K562 (cell line): ENCODE data around the gene RNASE13. TPM values are rescaled to one million over a fixed set of nuclear protein-coding genes. Genes with fewer than 3 reads are reported as not detected.

Experiments used
- ATAC-seq: fragments of 200-7000 bp; cut with Tn5 transposase; 3 replicates; pipeline ENCODE4 v1.9.1; 2020; ENCODE audit warnings: moderate library complexity
- BruUV-seq: library from RNA; stranded (reverse); fragments of 400-500 nt; replicated peaks from 2 replicates; lab custom pipeline; 2021; lab: Mats Ljungman, UMichigan
- CTCF ChIA-PET: fragments of 300-600 bp; formaldehyde crosslinking; extraction: SDS; loops from one replicate; lab custom pipeline; 2021; ENCODE audit warnings: low intra/inter-chr PET ratio; lab: Yijun Ruan, JAX
- POLR2A ChIA-PET: fragments of 300-600, 350-650 bp; sonication (Branson Sonifier 250); formaldehyde crosslinking; extraction: SDS; loops from one replicate; lab custom pipeline; 2021; ENCODE audit warnings: antibody characterized with exemption, inconsistent platforms; lab: Yijun Ruan, JAX
- DNase-seq, 4 experiments: peaks; one replicate each; pipeline versions ENCODE4 v3.0.0 to v3.0.0-alpha.2; 2011 to 2018; ENCODE audit warnings: low spot score in 3 of 4, mixed read lengths in 3 of 4; ENCODE audit errors: extremely low read depth in 1 of 4
- FAIRE-seq: peaks from 2 replicates; lab custom pipeline; 2011; peaks lifted over from hg19 to GRCh38; lab: Jason Lieb, UNC
- H2AFZ ChIP-seq: 2 replicates; pipeline ENCODE4 v1.6.0; 2011; ENCODE audit warnings: low read depth, low read length, control low read depth, inconsistent platforms
- H3K27ac ChIP-seq: fragments of 200-600 bp; 3 replicates; pipeline ENCODE4 v1.8.0; 2011; ENCODE audit warnings: low read depth, mild to moderate bottlenecking, control low read depth, inconsistent platforms, low read length, moderate library complexity, mixed read lengths; ENCODE audit errors: extremely low read depth
- H3K27me3 ChIP-seq, 2 experiments: fragments of 300-600 bp in 1 of 2; 2 replicates in 1 of 2; 3 replicates in 1 of 2; pipeline versions ENCODE4 v1.6.0 to v1.8.0; 2011; ENCODE audit warnings: inconsistent platforms in 2 of 2, low read length in 2 of 2, mild to moderate bottlenecking in 1 of 2, mixed read lengths in 1 of 2, moderate library complexity in 1 of 2; ENCODE audit not compliant: control insufficient read depth in 2 of 2, insufficient read depth in 2 of 2
- H3K36me3 ChIP-seq: fragments of 300-600 bp; 3 replicates; pipeline ENCODE4 v1.8.0; 2011; ENCODE audit warnings: mild to moderate bottlenecking, low read length, inconsistent platforms; ENCODE audit not compliant: control insufficient read depth, insufficient read depth
- H3K4me1 ChIP-seq, 2 experiments: fragments of 200-600 bp in 1 of 2; replicated peaks in 1 of 2; 2 replicates in 1 of 2; 3 replicates in 1 of 2; pipeline versions ENCODE4 v1.5.1 to v1.8.0; 2011; ENCODE audit warnings: inconsistent platforms in 2 of 2, low read length in 2 of 2, mild to moderate bottlenecking in 1 of 2, mixed read lengths in 1 of 2, moderate library complexity in 1 of 2; ENCODE audit not compliant: control insufficient read depth in 2 of 2, insufficient read depth in 2 of 2
- H3K4me2 ChIP-seq: 2 replicates; pipeline ENCODE4 v1.6.1; 2011; ENCODE audit warnings: low read length, control low read depth, inconsistent platforms, mixed read lengths; ENCODE audit not compliant: insufficient read depth
- H3K4me3 ChIP-seq: fragments of 200-600 bp; sonication (generic), shearing (Covaris generic); 2 replicates; pipeline ENCODE4 v1.5.1; 2016; ENCODE audit warnings: control low read depth, inconsistent platforms
- H3K79me2 ChIP-seq: fragments of 200-600 bp; 3 replicates; pipeline ENCODE4 v1.8.0; 2011; ENCODE audit warnings: low read length, inconsistent platforms; ENCODE audit not compliant: control insufficient read depth, insufficient read depth
- H3K9ac ChIP-seq, 2 experiments: 2 replicates each; pipeline versions ENCODE4 v1.6.0 to v1.6.1; 2011; ENCODE audit warnings: low read depth in 2 of 2, low read length in 2 of 2, control low read depth in 1 of 2, inconsistent platforms in 1 of 2, mild to moderate bottlenecking in 1 of 2, mixed read lengths in 1 of 2; ENCODE audit not compliant: insufficient read depth in 1 of 2
- H3K9me1 ChIP-seq: one replicate; pipeline ENCODE4 v1.6.0; 2011; ENCODE audit warnings: inconsistent platforms, mild to moderate bottlenecking, low read length, moderate library complexity; ENCODE audit not compliant: control insufficient read depth, insufficient read depth
- H3K9me3 ChIP-seq: replicated peaks from 2 replicates; pipeline ENCODE4 v1.5.1; 2011; ENCODE audit warnings: low read depth, low read length, inconsistent platforms; ENCODE audit not compliant: control insufficient read depth, insufficient read depth
- H4K20me1 ChIP-seq: replicated peaks from 2 replicates; pipeline ENCODE4 v1.6.1; 2011; ENCODE audit warnings: low read length, inconsistent platforms, mixed read lengths; ENCODE audit not compliant: control insufficient read depth, insufficient read depth
- BDP1 ChIP-seq: IDR thresholded peaks from 3 replicates; pipeline ENCODE4 v1.6.1; 2011; ENCODE audit not compliant: insufficient read length, insufficient read depth
- CREB1 ChIP-seq, 2 experiments: sonication (generic) in 1 of 2; formaldehyde crosslinking in 1 of 2; IDR thresholded peaks; 2 replicates each; pipeline versions ENCODE4 v1.6.1 to v1.8.0; 2012 to 2022; ENCODE audit warnings: inconsistent platforms in 1 of 2, mild to moderate bottlenecking in 1 of 2, missing genetic modification reagents in 1 of 2, moderate library complexity in 1 of 2
- ESRRA ChIP-seq: fragments of 450-650 bp; IDR thresholded peaks from 2 replicates; pipeline ENCODE4 v1.6.1; 2014; ENCODE audit warnings: low read depth, mild to moderate bottlenecking, moderate library complexity, borderline replicate concordance
- FOXA3 ChIP-seq, 2 experiments: fragments of 450-650 bp in 1 of 2; sonication (generic) in 1 of 2; formaldehyde crosslinking; IDR thresholded peaks in 1 of 2; conservative IDR thresholded peaks in 1 of 2; 2 replicates each; pipeline versions ENCODE4 v1.4.0 to v1.8.0; 2020 to 2022; ENCODE audit warnings: mild to moderate bottlenecking in 2 of 2, missing genetic modification reagents in 1 of 2
- NEUROD1 ChIP-seq: fragments of 150-350 bp; IDR thresholded peaks from 2 replicates; pipeline ENCODE4 v1.6.1; 2014; ENCODE audit warnings: borderline replicate concordance, low read length, low read depth; ENCODE audit not compliant: partially characterized antibody
- PHTF2 ChIP-seq: fragments of 250-450 bp; sonication (Bioruptor Pico); IDR thresholded peaks from 2 replicates; pipeline ENCODE4 v1.5.0; 2021; ENCODE audit warnings: mild to moderate bottlenecking
- PTBP1 ChIP-seq: fragments of 200-400 bp; formaldehyde crosslinking; IDR thresholded peaks from 2 replicates; pipeline ENCODE4 v1.6.1; 2017; ENCODE audit warnings: low read depth, low read length
- RBM25 ChIP-seq: fragments of 200-400 bp; formaldehyde crosslinking; IDR thresholded peaks from 2 replicates; pipeline ENCODE4 v1.6.1; 2018; ENCODE audit warnings: low read length, low read depth, moderate library complexity; ENCODE audit not compliant: severe bottlenecking
- TCF15 ChIP-seq: fragments of 250-450 bp; sonication (Bioruptor Pico); IDR thresholded peaks from 2 replicates; pipeline ENCODE4 v1.8.0; 2022; ENCODE audit warnings: moderate library complexity, mild to moderate bottlenecking, inconsistent platforms
- ZNF436 ChIP-seq: fragments of 250-450, 450-650 bp; sonication (Bioruptor Pico); formaldehyde crosslinking; IDR thresholded peaks from 2 replicates; pipeline ENCODE4 v1.7.0; 2020; ENCODE audit warnings: mild to moderate bottlenecking
- WGBS: fragments of 100-300 bp; shearing (Covaris generic); methylation state at CpG from one replicate; pipeline ENCODE4 v1.1.6; 2016; ENCODE audit warnings: low coverage, mixed read lengths; ENCODE audit not compliant: insufficient coverage; ENCODE audit errors: missing lambda C conversion rate; 5-methylcytosine and 5-hydroxymethylcytosine counted together
- in situ Hi-C: fragments of 300-500 bp; cut with MboI; formaldehyde crosslinking; loops from 4 replicates; pipeline ENCODE4 v1.15.0; 2018; ENCODE audit warnings: inconsistent platforms, mixed read lengths
- intact Hi-C: fragments of 100-400 bp; cut with micrococcal nuclease; formaldehyde crosslinking; loops from 2 replicates; pipeline ENCODE4 v1.14.2; 2022
- polyA plus RNA-seq, 8 experiments: library from polyadenylated mRNA; depleted of rRNA in 4 of 8; stranded (reverse) in 5 of 8; unstranded in 3 of 8; fragments of >200 nt; fragmentation: Nextera tagmentation in 2 of 8; fragmentation: Illumina TruSeq in 1 of 8; extraction: Ambion mirVana in 2 of 8; extraction: Trizol in 1 of 8; gene quantifications; 2 replicates each; pipeline versions ENCODE4 v1.2.1 to v1.2.3, GENCODE V29; 2011 to 2014; ENCODE audit warnings: inconsistent platforms in 1 of 8, missing spikeins in 1 of 8
- total RNA-seq, 7 experiments: library from RNA; depleted of rRNA in 6 of 7; stranded (reverse); fragments of >200 nt in 6 of 7; fragmentation: Illumina TruSeq in 2 of 7; extraction: Trizol in 2 of 7; gene quantifications; 2 replicates each; pipeline versions ENCODE4 v1.2.1 to v1.2.3, GENCODE V29; 2011 to 2021; ENCODE audit warnings: low replicate concordance in 1 of 7
- TF ChIP-seq, protein P1 (sequence below): fragments of 200-600 bp; sonication (generic); IDR thresholded peaks from one replicate; pipeline ENCODE4 v1.6.1; 2012; ENCODE audit warnings: mild to moderate bottlenecking, low read depth, low read length, inconsistent platforms

The RNASE13 gene
- total and polyA plus RNA-seq, 9 of the 15 experiments (the other 6 are each of a cell fraction or from before 2014, with no cell fraction given): not detected

GRCh38 chr14:21063479-21063878 is 28.9 kb upstream of the RNASE13 start:
- Histone ChIP-seq H2AFZ (no peak overlapping the region), H3K27ac (no peak overlapping the region), H3K9me3 (no peaks in the 10 kb centered on the region), H3K4me1 (no peaks in the 10 kb centered on the region; a peak in 1 of 5 replicates), H3K9ac (no peak overlapping the region), H3K4me3 (no peak overlapping the region), H3K27me3 (no peaks in the 10 kb centered on the region), H4K20me1 (no peaks in the 10 kb centered on the region), H3K9me1 (no peaks in the 10 kb centered on the region), H3K4me2 (no peak overlapping the region), H3K36me3 (no peaks in the 10 kb centered on the region), H3K79me2 (no peaks in the 10 kb centered on the region)
- FAIRE-seq: no peak
- no peak for DNase-seq
- intact Hi-C loops: no loop called here
- no TSS peak for BruUV-seq
- in situ Hi-C loops: no loop called here
- WGBS: 82% methylated on average over 3 of the region's 3 CpGs
- ChIA-PET CTCF (no interaction called here), POLR2A (interaction anchor here (0.6 kb wide), 1 partner anchor 44 kb away, joined by 3 read pairs; no protein-coding TSS in a partner anchor)
- ATAC-seq: no peak
- TF ChIP-seq ZNF436 (no peak), RBM25 (no peak), PTBP1 (no peak), TCF15 (no peak), PHTF2 (CRISPR knock-in tag) (no peak), CREB1 (IDR thresholded peaks at IDR 0.05) (no peak), CREB1 (CRISPR knock-in tag; IDR thresholded peaks at IDR 0.05) (no peak), BDP1 (no peak), NEUROD1 (no peak), ESRRA (no peak), FOXA3 (CRISPR knock-in tag; conservative IDR thresholded peaks at IDR 0.05 in 1 of 2, IDR thresholded peaks at IDR 0.05 in 1 of 2) (no peak)
- TF ChIP-seq, protein P1, sequence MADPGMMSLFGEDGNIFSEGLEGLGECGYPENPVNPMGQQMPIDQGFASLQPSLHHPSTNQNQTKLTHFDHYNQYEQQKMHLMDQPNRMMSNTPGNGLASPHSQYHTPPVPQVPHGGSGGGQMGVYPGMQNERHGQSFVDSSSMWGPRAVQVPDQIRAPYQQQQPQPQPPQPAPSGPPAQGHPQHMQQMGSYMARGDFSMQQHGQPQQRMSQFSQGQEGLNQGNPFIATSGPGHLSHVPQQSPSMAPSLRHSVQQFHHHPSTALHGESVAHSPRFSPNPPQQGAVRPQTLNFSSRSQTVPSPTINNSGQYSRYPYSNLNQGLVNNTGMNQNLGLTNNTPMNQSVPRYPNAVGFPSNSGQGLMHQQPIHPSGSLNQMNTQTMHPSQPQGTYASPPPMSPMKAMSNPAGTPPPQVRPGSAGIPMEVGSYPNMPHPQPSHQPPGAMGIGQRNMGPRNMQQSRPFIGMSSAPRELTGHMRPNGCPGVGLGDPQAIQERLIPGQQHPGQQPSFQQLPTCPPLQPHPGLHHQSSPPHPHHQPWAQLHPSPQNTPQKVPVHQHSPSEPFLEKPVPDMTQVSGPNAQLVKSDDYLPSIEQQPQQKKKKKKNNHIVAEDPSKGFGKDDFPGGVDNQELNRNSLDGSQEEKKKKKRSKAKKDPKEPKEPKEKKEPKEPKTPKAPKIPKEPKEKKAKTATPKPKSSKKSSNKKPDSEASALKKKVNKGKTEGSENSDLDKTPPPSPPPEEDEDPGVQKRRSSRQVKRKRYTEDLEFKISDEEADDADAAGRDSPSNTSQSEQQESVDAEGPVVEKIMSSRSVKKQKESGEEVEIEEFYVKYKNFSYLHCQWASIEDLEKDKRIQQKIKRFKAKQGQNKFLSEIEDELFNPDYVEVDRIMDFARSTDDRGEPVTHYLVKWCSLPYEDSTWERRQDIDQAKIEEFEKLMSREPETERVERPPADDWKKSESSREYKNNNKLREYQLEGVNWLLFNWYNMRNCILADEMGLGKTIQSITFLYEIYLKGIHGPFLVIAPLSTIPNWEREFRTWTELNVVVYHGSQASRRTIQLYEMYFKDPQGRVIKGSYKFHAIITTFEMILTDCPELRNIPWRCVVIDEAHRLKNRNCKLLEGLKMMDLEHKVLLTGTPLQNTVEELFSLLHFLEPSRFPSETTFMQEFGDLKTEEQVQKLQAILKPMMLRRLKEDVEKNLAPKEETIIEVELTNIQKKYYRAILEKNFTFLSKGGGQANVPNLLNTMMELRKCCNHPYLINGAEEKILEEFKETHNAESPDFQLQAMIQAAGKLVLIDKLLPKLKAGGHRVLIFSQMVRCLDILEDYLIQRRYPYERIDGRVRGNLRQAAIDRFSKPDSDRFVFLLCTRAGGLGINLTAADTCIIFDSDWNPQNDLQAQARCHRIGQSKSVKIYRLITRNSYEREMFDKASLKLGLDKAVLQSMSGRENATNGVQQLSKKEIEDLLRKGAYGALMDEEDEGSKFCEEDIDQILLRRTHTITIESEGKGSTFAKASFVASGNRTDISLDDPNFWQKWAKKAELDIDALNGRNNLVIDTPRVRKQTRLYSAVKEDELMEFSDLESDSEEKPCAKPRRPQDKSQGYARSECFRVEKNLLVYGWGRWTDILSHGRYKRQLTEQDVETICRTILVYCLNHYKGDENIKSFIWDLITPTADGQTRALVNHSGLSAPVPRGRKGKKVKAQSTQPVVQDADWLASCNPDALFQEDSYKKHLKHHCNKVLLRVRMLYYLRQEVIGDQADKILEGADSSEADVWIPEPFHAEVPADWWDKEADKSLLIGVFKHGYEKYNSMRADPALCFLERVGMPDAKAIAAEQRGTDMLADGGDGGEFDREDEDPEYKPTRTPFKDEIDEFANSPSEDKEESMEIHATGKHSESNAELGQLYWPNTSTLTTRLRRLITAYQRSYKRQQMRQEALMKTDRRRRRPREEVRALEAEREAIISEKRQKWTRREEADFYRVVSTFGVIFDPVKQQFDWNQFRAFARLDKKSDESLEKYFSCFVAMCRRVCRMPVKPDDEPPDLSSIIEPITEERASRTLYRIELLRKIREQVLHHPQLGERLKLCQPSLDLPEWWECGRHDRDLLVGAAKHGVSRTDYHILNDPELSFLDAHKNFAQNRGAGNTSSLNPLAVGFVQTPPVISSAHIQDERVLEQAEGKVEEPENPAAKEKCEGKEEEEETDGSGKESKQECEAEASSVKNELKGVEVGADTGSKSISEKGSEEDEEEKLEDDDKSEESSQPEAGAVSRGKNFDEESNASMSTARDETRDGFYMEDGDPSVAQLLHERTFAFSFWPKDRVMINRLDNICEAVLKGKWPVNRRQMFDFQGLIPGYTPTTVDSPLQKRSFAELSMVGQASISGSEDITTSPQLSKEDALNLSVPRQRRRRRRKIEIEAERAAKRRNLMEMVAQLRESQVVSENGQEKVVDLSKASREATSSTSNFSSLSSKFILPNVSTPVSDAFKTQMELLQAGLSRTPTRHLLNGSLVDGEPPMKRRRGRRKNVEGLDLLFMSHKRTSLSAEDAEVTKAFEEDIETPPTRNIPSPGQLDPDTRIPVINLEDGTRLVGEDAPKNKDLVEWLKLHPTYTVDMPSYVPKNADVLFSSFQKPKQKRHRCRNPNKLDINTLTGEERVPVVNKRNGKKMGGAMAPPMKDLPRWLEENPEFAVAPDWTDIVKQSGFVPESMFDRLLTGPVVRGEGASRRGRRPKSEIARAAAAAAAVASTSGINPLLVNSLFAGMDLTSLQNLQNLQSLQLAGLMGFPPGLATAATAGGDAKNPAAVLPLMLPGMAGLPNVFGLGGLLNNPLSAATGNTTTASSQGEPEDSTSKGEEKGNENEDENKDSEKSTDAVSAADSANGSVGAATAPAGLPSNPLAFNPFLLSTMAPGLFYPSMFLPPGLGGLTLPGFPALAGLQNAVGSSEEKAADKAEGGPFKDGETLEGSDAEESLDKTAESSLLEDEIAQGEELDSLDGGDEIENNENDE: no peak
